ENCODE measurements around the gene BLZF1.

The BLZF1 gene

GRCh38 chr1:169421309-169421708 is 53.3 kb downstream of the BLZF1 start:
- DNase-seq (ENCODE audit: low spot score) = no peak
- no peak for TF ChIP-seq CTCF (IDR thresholded peaks at IDR 0.05)
- Histone ChIP-seq H3K4me3 (no peak overlapping the region), H3K27ac (no peak overlapping the region)

GRCh38 chr1:169426174-169426705 is 58.2 kb downstream of the BLZF1 start:
- H3K4me3 ChIP-seq = peak overlapping the region; percentile 77
- TF ChIP-seq CTCF (IDR thresholded peaks at IDR 0.05) = no peak
- H3K27ac ChIP-seq = no peak overlapping the region
- DNase-seq (ENCODE audit: low spot score) = no peak

GRCh38 chr1:169427081-169427641 is 59.2 kb downstream of the BLZF1 start, which contains the start of gene CCDC181:
CCDC181 (minus strand) TSS chr1:169427474; CDS start chr1:169424927, 2,547 bp downstream.
- DNase-seq (ENCODE audit: low spot score) = peak; percentile 76
- H3K27ac ChIP-seq = no peak within 1 kb of the TSS
- H3K4me3 ChIP-seq = peak within 1 kb of the TSS; percentile 77
- TF ChIP-seq CTCF (IDR thresholded peaks at IDR 0.05) = no peak
